ENCODE results near the gene LGALS9.
"Not testable (repeated sequence)": the region's sequence is repeated elsewhere in the genome, so short reads cannot be mapped to it uniquely, and the experiment has no call there.

The LGALS9 gene

DNA sequence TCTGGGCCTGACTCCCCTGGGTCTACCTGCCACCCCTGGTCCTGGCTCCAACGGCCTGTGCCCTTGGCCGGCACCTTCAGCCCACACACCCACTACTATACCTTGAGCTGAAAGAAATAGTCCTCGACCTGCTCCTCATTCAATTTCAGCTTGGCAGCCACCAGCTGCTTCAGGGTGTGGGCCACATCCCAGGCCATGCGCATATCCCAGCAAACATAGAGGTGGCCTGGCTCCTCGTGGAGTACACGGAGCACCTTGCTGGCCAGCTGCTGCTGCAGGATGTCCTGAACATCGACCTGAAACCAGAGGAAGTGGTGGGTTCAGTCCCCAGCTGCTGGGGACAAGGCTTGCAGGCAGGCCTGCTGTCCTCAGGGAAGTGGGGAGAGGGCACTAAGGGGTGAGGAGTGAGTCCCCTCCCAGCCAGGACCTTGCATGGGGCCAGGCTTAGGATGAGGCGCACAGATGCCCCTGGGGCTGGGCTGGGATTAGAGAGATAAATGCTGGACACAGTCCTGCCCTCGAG is 22.5 kb downstream of the LGALS9 start:
- not testable (repeated sequence) for DNase-seq (ENCODE audit: low read depth in 1 of 2, low spot score in 1 of 2)

DNA sequence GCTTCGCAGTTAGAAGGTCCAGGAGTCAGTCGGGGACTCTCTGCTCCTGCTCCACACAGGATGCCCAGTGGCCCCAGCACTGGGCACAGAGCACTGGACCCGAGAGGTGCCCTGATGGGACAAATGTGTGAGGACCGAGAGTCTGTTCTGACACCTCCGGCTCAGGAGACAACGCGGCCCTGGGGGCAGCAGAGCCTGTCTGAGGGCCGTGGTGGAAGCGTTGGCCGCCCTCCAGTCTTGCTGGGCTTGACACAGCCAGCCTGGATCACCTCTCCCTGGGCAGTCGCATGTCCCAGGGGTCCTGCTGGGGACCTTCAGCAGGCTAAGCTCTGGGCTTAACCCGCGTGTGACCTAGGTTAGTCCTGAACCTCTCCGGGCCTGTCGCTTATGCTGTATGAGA is 23.1 kb downstream of the LGALS9 start:
- no peak for DNase-seq (ENCODE audit: low read depth in 1 of 2, low spot score in 1 of 2)

DNA sequence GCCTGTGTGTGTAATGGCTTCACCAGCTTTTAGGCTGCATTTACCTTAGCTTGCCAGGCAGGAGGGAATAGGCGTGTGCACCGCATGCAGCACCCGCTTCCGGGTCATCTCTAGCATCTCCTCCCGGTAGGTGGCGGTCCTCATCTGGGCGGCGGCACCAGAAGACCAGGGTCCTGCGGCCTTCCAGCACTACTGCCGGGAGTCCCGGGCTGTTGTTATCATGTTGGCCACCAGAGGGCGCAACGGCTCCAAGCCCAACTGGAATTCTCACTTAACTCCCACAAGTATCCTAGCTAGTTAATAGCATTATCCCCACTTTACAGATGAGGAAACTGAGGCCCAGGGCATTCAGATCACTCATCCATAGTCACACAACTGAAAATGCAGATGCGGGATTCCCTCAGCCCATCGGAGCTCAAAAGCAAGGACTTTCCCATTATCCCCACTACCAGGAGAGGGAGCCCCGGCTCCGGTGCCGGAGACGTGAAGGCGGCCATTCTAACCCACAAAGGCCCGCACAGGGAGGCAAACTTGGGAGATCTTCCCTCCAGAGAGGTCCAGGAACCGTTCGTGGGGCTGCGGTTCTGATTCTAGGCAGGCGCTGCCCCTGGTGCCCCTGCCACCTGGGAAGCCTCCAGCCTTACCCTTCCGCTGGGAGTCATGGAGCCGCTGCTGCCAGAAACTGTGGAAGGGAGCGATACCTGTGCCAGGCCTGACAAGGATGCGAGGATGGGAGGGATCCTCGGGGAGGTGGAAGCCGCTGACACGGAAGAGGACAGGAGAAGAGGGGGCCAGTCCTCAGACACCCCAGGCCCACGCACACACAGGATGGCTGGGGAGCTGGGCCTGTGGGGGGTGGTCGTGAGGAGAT is 23.9 kb downstream of the LGALS9 start:
- peak; percentile 44 to 48 for DNase-seq (ENCODE audit: low read depth in 1 of 2, low spot score in 1 of 2)

DNA sequence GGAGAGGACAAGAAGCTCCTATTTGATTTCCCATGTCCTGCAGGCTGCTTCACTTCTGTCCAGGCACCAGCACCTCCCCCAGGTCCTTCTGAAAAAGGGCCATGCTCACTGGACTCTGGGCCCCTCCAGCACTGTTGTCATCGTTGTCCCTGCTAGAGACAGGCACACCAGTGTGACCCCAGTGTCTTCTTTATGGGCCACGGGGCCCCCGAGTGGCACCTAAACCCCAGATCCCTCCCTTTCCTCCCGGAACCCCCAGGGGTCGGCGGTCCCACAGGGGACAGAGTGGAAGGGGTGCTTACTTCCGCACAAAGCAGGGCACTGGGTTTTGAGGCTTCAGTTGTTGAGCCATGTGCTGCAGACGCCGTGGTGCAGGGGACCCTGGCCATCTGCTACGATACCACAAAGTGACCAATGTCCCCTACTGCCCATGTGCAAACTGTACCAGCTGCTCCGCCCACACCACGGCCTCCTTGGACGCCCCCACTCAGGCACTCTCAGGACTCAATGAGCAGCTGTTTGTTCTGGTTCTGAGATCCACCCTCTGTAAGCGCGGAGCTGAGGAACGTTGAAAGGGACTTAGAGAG is 24.6 kb downstream of the LGALS9 start:
- DNase-seq (ENCODE audit: low read depth in 1 of 2, low spot score in 1 of 2), result not testable (repeated sequence)

DNA sequence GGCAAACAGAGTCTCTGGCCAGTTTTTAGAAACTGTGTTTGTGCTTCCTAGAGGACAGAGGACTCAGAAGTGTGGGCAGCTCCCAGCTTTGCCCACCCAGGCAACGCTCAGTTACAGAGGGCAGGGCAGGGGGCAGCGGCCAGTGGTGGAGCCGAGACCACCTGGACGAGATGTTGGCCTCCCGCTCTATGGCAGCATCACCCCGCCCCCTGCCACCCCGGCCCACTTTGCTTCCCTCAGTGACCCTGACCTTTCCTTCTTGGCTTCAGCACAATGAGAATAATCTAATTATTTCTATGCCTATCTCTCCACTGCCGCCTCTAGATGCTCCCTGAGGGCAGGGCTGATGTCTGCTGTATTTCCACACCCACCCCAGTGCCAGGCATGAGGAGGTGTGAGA is 25.6 kb downstream of the LGALS9 start:
- not testable (repeated sequence) for DNase-seq (ENCODE audit: low read depth in 1 of 2, low spot score in 1 of 2)

DNA sequence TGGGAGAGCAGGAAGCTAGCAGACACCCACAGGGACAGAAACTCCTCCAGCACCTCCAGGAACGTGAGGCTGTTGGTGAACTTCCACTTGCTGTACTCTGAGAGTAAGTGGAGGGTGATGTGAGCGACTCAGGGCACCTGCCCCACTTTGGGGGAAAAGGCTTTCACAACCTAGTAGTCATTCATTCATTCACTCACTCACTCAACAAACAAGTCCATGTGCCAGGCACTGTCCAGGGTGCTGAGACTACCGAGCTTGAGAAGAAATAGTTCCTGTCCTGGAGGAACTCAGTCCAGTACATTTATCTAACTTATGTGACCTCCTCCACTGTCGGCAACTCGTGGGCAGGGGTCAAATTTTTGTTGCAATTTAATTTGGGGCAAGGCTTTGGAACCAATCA is 26.6 kb downstream of the LGALS9 start:
- no peak for DNase-seq (ENCODE audit: low read depth in 1 of 2, low spot score in 1 of 2)

DNA sequence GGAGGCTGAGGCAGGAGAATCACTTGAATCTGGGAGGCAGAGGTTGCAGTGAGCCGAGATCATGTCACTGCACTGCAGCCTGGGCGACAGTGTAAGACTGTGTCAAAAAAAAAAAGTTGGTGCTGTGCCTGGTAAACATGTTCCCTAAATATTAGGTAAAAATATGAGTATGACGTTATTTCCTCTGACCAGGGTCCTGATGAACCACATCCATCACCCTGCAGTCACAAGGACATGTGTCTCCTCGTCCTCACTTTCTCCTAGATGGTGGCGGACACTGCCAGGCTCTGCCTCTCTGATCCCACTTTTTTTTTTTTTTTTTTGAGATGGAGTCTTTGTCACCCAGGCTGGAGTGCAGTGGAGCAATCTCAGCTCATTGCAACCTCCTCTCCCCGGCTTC is 28.7 kb downstream of the LGALS9 start:
- no peak for DNase-seq (ENCODE audit: low read depth in 1 of 2, low spot score in 1 of 2)

DNA sequence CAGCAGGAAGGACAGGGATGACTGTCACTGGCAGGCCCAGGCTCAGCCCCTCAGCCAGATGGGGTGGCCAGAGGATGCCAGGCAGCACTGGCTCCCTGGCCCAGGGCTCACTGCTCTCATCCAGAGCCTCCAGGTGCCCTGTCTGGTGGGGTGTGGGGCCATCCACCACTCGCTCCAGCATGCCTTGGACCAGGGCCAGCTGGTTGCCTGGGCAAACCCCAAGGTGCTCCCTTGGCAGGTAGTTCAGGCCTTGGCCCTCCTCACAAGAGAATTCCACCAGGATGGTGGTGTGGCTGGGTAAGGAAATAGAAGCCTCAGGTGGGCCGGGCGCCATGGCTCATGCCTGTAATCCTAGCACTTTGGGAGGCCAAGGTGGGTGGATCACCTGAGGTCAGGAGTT is 29.4 kb downstream of the LGALS9 start:
- DNase-seq (ENCODE audit: low read depth in 1 of 2, low spot score in 1 of 2), result no peak

DNA sequence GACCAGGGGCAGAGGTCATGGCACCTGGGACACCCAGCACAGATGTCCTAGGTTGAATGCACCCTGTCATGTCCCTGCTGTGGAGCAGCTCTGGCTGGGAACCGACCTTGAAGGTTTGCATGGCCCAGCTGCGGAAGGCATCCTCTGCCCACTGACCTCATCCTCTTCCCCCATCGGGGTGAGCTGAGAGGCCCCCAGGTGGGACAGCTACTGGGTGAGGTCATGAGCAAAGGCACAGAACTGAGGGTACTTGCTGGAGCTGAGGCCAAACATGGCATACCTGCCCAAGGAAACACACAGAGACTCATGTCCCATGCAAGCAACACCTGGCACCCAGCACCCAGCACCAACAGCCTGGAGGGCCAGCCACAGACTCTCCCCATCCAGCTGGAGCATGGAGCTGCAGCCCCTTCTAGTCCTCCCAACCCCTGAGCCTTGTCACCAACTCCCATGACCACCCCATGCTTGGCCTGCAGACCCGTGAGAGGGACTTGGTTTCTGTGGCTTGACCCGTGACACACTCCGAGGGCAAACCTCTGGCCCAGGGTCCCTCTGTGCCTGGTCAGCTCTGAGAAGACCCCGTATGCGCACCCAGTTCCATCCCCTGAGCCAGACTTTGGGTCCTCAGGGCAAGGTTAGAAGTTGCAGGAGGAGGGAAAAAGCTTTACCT is 33.1 kb downstream of the LGALS9 start:
- DNase-seq (ENCODE audit: low read depth in 1 of 2, low spot score in 1 of 2), result no peak

DNA sequence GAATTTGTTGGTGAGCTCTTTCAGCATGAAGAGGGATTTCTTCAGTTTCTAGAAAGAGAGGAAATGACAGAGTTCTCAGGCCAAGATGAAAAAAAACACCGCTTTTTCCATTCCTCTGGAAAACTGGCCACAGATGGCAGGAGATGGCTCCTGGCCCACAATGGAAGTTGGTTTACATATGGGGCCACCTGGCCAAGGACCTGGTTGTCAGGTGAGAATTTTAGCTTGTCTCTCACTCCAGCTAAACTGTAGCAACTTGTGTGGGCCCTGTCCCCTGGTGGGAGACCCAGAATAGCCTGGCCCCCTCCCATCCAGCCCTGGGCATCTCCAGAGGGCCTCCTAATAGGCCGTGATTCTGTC is 33.6 kb downstream of the LGALS9 start:
- DNase-seq (ENCODE audit: low read depth in 1 of 2, low spot score in 1 of 2), result no peak

DNA sequence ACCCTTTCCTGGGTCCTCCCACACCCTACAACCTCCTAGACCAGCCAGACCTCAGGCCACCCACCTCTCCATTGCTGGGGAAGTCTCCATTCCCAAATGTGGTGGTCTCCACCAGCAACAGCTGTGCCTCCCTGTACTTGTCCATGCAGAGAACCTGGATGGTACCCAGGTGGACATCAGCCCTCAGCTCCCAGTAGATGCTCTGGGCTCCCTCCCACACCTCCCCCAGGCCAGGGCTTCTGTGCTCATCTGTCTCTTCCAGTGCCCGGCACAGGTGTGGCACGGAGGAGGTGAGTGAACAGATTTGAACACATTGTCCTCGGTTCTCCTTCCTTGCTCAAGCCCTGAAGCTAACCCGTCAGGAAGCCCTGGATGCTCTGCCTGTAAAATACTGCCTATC is 34.6 kb downstream of the LGALS9 start:
- no peak for DNase-seq (ENCODE audit: low read depth in 1 of 2, low spot score in 1 of 2)

DNA sequence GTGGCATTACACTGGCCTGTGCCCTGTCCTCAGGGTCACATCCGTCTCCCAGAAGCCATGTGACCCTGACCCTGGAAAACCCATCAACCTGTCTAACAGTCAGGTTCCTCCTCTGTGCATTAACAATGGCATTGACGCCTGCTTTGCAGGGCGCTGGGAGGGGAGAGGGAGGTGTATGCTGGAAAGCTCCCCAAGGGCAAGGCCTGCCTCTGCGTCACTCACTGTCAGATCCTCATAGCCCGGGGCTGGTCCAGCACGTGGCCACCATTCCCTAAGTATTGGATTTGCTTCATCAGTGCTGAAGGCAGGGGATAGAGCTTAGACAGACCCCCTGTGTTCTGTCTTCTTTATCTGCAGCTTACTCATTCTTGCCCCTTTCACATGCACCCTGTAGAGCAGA is 35.3 kb downstream of the LGALS9 start:
- DNase-seq (ENCODE audit: low read depth in 1 of 2, low spot score in 1 of 2), result not testable (repeated sequence)

DNA sequence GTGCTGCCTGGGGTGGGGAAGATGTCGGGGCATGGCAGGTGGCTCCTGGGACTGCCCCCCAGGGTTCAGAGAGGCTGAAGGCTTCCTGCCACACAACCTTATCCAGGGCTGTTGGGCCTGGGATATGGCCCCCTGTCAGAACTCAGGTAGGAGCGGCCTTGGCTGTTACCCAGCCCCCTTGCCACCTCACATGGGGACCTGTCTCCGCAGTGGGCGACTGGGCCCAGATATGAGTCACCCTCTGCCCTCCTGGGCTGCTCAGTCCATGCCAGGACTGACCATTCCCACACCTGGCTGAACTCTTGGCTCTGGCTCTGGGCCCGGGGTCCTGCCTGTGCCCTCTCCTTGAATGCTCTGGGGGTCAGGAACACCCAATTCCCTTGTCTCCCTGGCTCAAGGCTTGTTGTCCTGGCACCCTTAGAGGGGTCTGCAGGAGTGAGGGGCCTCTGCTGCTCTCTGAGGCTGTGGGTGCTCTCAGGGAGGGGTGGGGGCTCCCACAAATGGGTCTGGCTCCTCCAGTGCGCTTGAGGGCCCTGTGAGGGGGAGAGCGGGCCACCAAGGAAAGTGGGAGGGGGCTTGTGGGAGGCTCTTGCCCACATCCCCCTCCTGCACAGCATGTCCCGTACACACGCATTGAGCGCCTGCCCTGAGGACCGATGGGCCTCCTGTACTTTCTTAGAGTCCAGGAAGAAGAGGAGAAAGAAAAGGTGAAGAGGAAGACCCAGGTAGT is 36.0 kb downstream of the LGALS9 start:
- no peak for DNase-seq (ENCODE audit: low read depth in 1 of 2, low spot score in 1 of 2)

DNA sequence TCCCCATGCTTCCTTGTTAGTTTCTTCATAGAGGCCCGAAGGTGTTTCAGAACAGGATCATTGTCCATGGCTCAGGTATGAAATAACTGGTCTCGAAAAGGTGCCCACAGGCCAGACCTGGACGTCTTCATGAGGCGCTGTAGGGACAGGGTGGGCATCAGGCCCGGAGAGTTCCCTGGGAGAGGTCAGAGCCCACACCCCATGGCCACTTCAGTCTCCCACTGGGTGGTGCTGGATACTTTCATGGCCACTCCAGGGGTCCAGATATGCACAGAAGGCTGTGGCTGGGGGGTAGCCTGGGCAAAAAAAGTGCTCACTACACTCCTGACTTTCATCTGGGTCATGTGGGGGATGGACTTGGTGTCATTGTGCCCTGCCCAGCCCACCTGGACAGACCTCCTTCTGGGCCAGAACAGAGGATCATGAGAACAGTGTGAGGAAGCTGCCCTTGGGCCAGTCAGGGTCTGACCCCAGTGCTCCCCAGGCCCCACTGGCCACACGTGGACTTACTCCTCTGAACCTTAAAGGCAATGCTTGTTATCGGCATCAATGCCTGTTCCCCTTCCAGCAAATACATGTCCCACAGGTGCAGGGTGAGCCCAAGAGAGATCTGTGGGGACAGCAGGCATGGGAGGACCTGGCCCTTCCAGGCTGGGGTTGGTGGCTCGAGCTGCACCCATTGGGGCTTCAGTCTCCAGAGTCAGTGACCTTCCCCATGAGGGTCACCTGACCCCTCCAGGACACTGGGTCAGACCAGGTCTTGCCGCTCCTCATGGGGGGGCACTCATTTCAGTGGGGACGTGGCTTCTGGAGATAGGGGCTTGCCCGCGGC is 36.9 kb downstream of the LGALS9 start:
- no peak for DNase-seq (ENCODE audit: low read depth in 1 of 2, low spot score in 1 of 2)

DNA sequence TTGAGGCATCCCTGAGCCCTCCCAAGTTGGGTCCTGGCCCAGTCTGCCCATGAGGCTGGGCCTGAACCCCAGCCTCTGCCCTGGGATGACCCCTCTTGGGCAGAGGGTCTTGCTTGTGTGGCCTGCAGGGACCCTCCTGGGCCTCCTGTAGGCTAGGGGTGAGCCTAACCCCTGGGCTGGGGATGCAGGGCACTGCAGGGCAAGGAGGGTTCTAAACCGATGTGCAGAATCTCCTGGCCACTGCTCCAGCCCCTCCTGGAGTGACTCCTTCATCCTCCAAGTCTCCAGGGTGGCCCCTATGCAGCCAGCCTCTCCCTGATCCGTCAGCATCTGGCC is 37.5 kb downstream of the LGALS9 start:
- no peak for DNase-seq (ENCODE audit: low read depth in 1 of 2, low spot score in 1 of 2)

DNA sequence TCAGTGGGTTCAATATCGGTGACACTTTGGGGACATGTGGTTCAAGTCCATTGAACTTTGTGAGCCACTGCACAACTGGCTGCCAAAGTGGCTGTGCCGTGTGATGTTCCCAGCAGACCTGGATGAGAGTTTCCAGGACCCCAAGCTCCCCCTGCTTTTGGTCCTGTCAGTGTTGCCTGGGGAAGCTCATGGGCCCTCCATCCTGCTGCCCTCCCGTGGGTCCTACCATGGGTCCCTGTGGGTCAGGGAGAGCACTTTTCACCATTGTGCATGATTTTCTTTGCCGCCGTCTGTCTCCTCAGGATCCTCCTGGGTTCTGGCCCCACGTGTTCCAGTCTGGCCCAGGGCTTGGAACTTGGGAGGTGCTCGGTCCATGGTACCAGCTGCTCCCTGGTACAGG is 38.1 kb downstream of the LGALS9 start:
- no peak for DNase-seq (ENCODE audit: low read depth in 1 of 2, low spot score in 1 of 2)

DNA sequence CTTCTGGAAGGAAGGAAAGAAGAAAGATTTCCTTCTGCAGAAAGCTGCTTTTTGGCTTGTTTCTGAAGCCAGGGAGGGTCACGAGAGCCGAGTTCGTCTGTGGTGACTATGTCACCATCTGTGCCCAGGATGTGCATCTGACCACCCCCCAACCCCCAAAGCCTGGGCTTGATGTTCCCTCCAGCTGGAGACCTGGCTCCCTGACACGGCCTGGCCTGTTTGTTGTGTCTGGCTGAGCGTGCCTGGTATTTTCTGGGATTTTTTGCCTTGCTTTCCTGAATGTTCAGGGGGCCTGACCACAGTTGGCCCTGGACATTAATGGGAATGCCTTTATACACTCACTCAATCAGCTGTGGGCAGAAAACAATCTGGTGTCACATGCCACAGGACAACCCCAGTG is 38.9 kb downstream of the LGALS9 start:
- DNase-seq (ENCODE audit: low read depth in 1 of 2, low spot score in 1 of 2), result no peak

DNA sequence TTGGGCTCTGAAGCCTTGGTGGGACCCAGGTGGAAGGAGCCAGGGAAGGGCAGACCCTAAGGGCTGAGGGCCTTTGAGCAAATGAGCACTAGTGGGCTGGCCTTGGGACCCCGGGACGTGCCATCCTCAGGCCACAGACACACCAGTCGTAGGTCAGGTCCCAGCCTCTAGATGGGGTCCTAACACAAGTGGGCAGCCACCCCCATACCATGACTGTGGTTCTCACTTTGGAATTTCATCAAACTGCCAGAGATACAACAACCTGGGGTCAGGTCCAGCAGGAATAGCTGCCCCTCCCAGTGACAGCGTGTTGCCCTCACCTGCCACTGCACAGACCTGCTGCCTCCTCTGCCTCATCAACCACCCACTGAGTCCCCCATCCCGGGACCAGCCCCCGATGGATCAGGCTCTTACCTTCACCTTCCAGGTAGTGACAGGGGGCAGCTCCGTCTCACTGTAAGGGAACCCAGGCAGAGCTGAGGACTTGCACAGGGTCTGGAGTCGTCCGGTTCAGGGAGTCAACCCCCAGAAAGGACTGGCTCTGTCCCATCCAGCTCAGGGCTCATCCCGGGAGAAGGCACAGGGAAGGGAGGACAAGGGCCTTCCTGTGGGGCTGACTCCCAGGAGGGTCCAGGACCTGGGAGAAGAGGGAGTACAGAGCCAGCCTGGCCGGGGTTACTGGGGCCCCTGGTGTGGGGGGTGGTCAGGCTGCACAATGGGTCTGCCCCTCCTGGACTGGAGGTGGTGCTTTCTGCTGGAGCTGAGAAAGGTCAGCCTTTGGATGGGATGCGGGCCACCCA is 40.0 kb downstream of the LGALS9 start:
- DNase-seq (ENCODE audit: low read depth in 1 of 2, low spot score in 1 of 2), result no peak

DNA sequence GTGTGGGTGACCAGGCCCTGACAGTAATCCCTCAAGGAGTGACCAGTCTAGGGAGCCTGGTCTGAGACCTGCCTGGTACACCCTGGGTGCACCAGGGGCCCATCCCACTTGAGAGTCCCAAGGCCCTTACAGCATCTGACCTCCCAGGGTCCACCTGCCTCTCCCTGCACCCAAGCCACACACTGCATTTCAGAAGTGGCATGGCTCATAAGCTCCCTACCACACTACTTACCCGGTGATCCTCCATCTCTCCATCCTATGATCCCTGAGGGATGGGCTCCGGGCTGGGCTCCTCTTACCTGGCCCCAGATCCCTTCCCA is 40.6 kb downstream of the LGALS9 start:
- DNase-seq (ENCODE audit: low read depth in 1 of 2, low spot score in 1 of 2), result no peak

DNA sequence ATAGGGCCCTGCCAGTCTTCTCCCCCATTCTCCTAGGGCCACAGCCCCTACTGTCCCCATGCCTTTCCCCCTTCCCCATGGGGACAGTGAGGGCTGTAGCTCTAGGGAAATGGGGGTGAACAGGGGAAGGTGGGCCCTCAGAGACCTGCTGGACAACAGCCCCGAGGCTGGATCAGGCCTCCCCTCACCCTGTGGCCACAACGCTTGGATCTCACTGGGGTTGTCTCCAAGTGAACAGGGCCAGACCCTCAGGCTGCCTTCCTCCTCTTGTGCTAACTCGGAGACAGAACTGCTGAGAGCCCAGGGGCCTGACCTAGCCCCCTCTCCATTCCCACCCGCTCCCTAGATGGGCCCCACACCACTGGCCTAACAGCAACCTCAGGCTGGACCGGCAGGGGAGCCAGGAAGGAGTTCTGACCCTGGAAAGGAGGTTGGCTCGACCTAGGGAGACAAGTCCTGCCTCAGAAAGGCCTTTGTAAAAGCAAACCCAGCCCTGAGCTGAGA is 41.0 kb downstream of the LGALS9 start:
- DNase-seq (ENCODE audit: low read depth in 1 of 2, low spot score in 1 of 2), result not testable (repeated sequence)

All from activated T-helper 1 cell treated with anti-CD3 and anti-CD28 coated beads, Interleukin-2, amount 50 U/mL, for 16 hours (primary cell).